Activated T-cell treated with anti-CD3 and anti-CD28 coated beads, Interleukin-2, amount 50 U/mL, for 1 hour (primary cell): ENCODE measurements around the gene PPM1M.
A peak's percentile ranks its signal among the peaks of the same experiment; 100 is the strongest.

Source experiments
- DNase-seq: peaks from one replicate; pipeline ENCODE4 v3.0.0-alpha.2; 2020

Gene PPM1M

GRCh38 chr3:52216585-52217408 lies 28.8 kb upstream of the PPM1M start:
- DNase-seq: peak; percentile 75

GRCh38 chr3:52217409-52217805 lies 28.2 kb upstream of the PPM1M start:
- no peak for DNase-seq

GRCh38 chr3:52218026-52218425 lies 27.5 kb upstream of the PPM1M start:
- no peak for DNase-seq

GRCh38 chr3:52218454-52218853 lies 27.1 kb upstream of the PPM1M start:
- peak; percentile 27 for DNase-seq

- DNase-seq: no peak
Observed at GRCh38 chr3:52218937-52219650, 26.5 kb upstream of the PPM1M start.

- DNase-seq: peak; percentile 91
Observed at GRCh38 chr3:52220380-52221026, 25.1 kb upstream of the PPM1M start.

- DNase-seq: no peak
Observed at GRCh38 chr3:52221141-52221562, 24.4 kb upstream of the PPM1M start.

- peak; percentile 63 for DNase-seq
Observed at GRCh38 chr3:52221563-52222318, 23.8 kb upstream of the PPM1M start.

- no peak for DNase-seq
Observed at GRCh38 chr3:52222319-52223221, 23.0 kb upstream of the PPM1M start.

GRCh38 chr3:52223449-52224408 lies 21.8 kb upstream of the PPM1M start:
- DNase-seq: no peak

- DNase-seq: no peak
Observed at GRCh38 chr3:52225452-52226228, 19.9 kb upstream of the PPM1M start, which contains the start of gene TLR9. Gene TLR9 (minus strand): TSS chr3:52225645. CDS start chr3:52225529, 116 bp downstream.

GRCh38 chr3:52226229-52226817 lies 19.2 kb upstream of the PPM1M start:
- DNase-seq: no peak

- no peak for DNase-seq
Observed at GRCh38 chr3:52227117-52227516, 18.4 kb upstream of the PPM1M start.

GRCh38 chr3:52227766-52228165 lies 17.8 kb upstream of the PPM1M start:
- no peak for DNase-seq

- no peak for DNase-seq
Observed at GRCh38 chr3:52228266-52228665, 17.3 kb upstream of the PPM1M start.

GRCh38 chr3:52228751-52229291 lies 16.7 kb upstream of the PPM1M start:
- DNase-seq: no peak

GRCh38 chr3:52229656-52230055 lies 15.9 kb upstream of the PPM1M start:
- no peak for DNase-seq

GRCh38 chr3:52230461-52230860 lies 15.1 kb upstream of the PPM1M start:
- no peak for DNase-seq

GRCh38 chr3:52230889-52231499 lies 14.6 kb upstream of the PPM1M start:
- no peak for DNase-seq
